HG02798 (cell line): ENCODE results near the gene MICAL1.
"Not testable (repeated sequence)": the region's sequence is repeated elsewhere in the genome, so short reads cannot be mapped to it uniquely, and the experiment has no call there.

Experiments used
- ATAC-seq: cut with Tn5 transposase; IDR thresholded peaks from one replicate; pipeline ENCODE4 v1.9.1; 2021; ENCODE audit warnings: mild to moderate bottlenecking; ENCODE audit not compliant: unreplicated experiment, poor library complexity

Gene MICAL1

GRCh38 chr6:109477725-109478124 lies 22.2 kb upstream of the MICAL1 start:
- ATAC-seq = peak; percentile 54

- ATAC-seq = no peak
Measured at GRCh38 chr6:109477184-109477583, 21.6 kb upstream of the MICAL1 start.

- no peak for ATAC-seq
Measured at GRCh38 chr6:109475625-109476024, 20.1 kb upstream of the MICAL1 start.

- no peak for ATAC-seq
Measured at GRCh38 chr6:109474995-109475394, 19.4 kb upstream of the MICAL1 start.

GRCh38 chr6:109473120-109473519 lies 17.5 kb upstream of the MICAL1 start:
- no peak for ATAC-seq

- ATAC-seq = peak; percentile 65
Measured at GRCh38 chr6:109472132-109472995, 16.8 kb upstream of the MICAL1 start.

GRCh38 chr6:109471105-109471810 lies 15.7 kb upstream of the MICAL1 start:
- peak; percentile 26 for ATAC-seq

GRCh38 chr6:109469591-109470189 lies 14.1 kb upstream of the MICAL1 start:
- ATAC-seq = no peak

- ATAC-seq = no peak
Measured at GRCh38 chr6:109467696-109468095, 12.1 kb upstream of the MICAL1 start.

- ATAC-seq = no peak
Measured at GRCh38 chr6:109466212-109466923, 10.8 kb upstream of the MICAL1 start.

GRCh38 chr6:109465772-109466171 lies 10.2 kb upstream of the MICAL1 start:
- no peak for ATAC-seq

GRCh38 chr6:109461733-109462526 lies 6.4 kb upstream of the MICAL1 start:
- ATAC-seq = no peak

GRCh38 chr6:109461205-109461604 lies 5.6 kb upstream of the MICAL1 start:
- not testable (repeated sequence) for ATAC-seq

- no peak for ATAC-seq
Measured at GRCh38 chr6:109460161-109460829, 4.7 kb upstream of the MICAL1 start.

GRCh38 chr6:109458774-109459531 lies 3.4 kb upstream of the MICAL1 start:
- ATAC-seq = peak; percentile 22

GRCh38 chr6:109457562-109457996 lies 2.0 kb upstream of the MICAL1 start:
- ATAC-seq = no peak

GRCh38 chr6:109456710-109457561 lies 1.4 kb upstream of the MICAL1 start:
- no peak for ATAC-seq
